Activated CD4-positive, alpha-beta T cell treated with anti-CD3 and anti-CD28 coated beads for 4 hours (primary cell): ENCODE results near the gene THAP2.
"Not testable (repeated sequence)": the region's sequence is repeated elsewhere in the genome, so short reads cannot be mapped to it uniquely, and the experiment has no call there.

Experiments
- DNase-seq, 2 donors: peaks; one replicate each; pipeline ENCODE4 v3.0.0-alpha.2; 2020

THAP2 gene

GRCh38 chr12:71664411-71665089 is 449 bp downstream of the THAP2 start:
- DNase-seq = no peak

- no peak for DNase-seq
Measured at GRCh38 chr12:71665090-71665463, 976 bp downstream of the THAP2 start.

- DNase-seq = no peak
Measured at GRCh38 chr12:71666259-71666658, 2.2 kb downstream of the THAP2 start.

- DNase-seq = no peak
Measured at GRCh38 chr12:71671311-71671710, 7.2 kb downstream of the THAP2 start.

GRCh38 chr12:71671816-71672215 is 7.7 kb downstream of the THAP2 start:
- no peak for DNase-seq

GRCh38 chr12:71682466-71682865 is 18.4 kb downstream of the THAP2 start:
- DNase-seq = no peak

GRCh38 chr12:71683633-71684032 is 19.5 kb downstream of the THAP2 start:
- DNase-seq = no peak

GRCh38 chr12:71684081-71684480 is 20.0 kb downstream of the THAP2 start:
- no peak for DNase-seq

GRCh38 chr12:71685312-71685906 is 21.3 kb downstream of the THAP2 start:
- DNase-seq = no peak

GRCh38 chr12:71685914-71686657 is 22.0 kb downstream of the THAP2 start, which contains the start of gene TMEM19:
Gene TMEM19, plus strand, starts transcription at chr12:71686082. Its CDS starts 599 bp downstream, at chr12:71686681.
- DNase-seq = peak; percentile 70 to 79

- no peak for DNase-seq
Measured at GRCh38 chr12:71686658-71687025, 22.5 kb downstream of the THAP2 start.

GRCh38 chr12:71687172-71687571 is 23.1 kb downstream of the THAP2 start:
- not testable (repeated sequence) for DNase-seq

- DNase-seq = no peak
Measured at GRCh38 chr12:71688961-71689570, 25.0 kb downstream of the THAP2 start.

- DNase-seq = no peak
Measured at GRCh38 chr12:71691504-71692129, 27.5 kb downstream of the THAP2 start.

GRCh38 chr12:71693126-71693525 is 29.0 kb downstream of the THAP2 start:
- no peak for DNase-seq

- not testable (repeated sequence) for DNase-seq
Measured at GRCh38 chr12:71693651-71694050, 29.6 kb downstream of the THAP2 start.

GRCh38 chr12:71694099-71694820 is 30.2 kb downstream of the THAP2 start:
- no peak for DNase-seq

- DNase-seq = no peak
Measured at GRCh38 chr12:71695782-71696181, 31.7 kb downstream of the THAP2 start.

- DNase-seq = not testable (repeated sequence)
Measured at GRCh38 chr12:71702181-71702580, 38.1 kb downstream of the THAP2 start.

GRCh38 chr12:71702590-71702989 is 38.5 kb downstream of the THAP2 start:
- DNase-seq = no peak

- no peak for DNase-seq
Measured at GRCh38 chr12:71703206-71703605, 39.1 kb downstream of the THAP2 start.

GRCh38 chr12:71704920-71705319 is 40.8 kb downstream of the THAP2 start:
- DNase-seq = no peak
